Sigmoid colon (tissue), 7 donors: Measurements from ENCODE around the gene CENPP. TPM values are rescaled to one million over a fixed set of nuclear protein-coding genes. Genes with fewer than 3 reads are reported as not detected.

Experiments used
- DNase-seq: peaks from one replicate; pipeline ENCODE4 v3.0.0-alpha.2; 2019
- H3K27ac ChIP-seq, 4 donors: fragments of 200-600 bp; sonication (generic); one replicate each; pipeline ENCODE4 v1.5.1; 2016 to 2019; ENCODE audit warnings: mild to moderate bottlenecking in 1 of 4
- H3K27me3 ChIP-seq, 3 donors: fragments of 200-600 bp; sonication (generic); one replicate each; pipeline ENCODE4 v1.5.1; 2019; ENCODE audit warnings: mild to moderate bottlenecking in 1 of 3
- H3K36me3 ChIP-seq, 4 donors: fragments of 200-600 bp; sonication (generic); one replicate each; pipeline ENCODE4 v1.5.1; 2016 to 2019
- H3K4me1 ChIP-seq, 4 donors: fragments of 200-600 bp; sonication (generic); one replicate each; pipeline ENCODE4 v1.5.1; 2017 to 2019
- H3K4me3 ChIP-seq, 4 donors: fragments of 200-600 bp; sonication (generic); one replicate each; pipeline ENCODE4 v1.5.1; 2017 to 2019; ENCODE audit warnings: mild to moderate bottlenecking in 2 of 4, moderate library complexity in 1 of 4
- H3K9me3 ChIP-seq, 4 donors: fragments of 200-600 bp in 3 of 4; sonication (generic) in 3 of 4; one replicate each; pipeline versions ENCODE4 v1.5.1 to v1.6.1; 2013 to 2019
- EP300 ChIP-seq, 4 donors: sonication (generic); formaldehyde crosslinking; IDR thresholded peaks; one replicate each; pipeline ENCODE4 v1.6.1; 2017; ENCODE audit warnings: antibody characterized with exemption in 4 of 4
- POLR2A ChIP-seq, 2 donors: fragments of 450-650 bp; IDR thresholded peaks; one replicate each; pipeline ENCODE4 v1.6.1; 2016; ENCODE audit warnings: antibody characterized with exemption in 2 of 2, mild to moderate bottlenecking in 2 of 2, moderate library complexity in 2 of 2
- POLR2AphosphoS5 ChIP-seq, 4 donors: sonication (generic); formaldehyde crosslinking; IDR thresholded peaks; one replicate each; pipeline ENCODE4 v1.6.1; 2017; ENCODE audit warnings: antibody characterized with exemption in 4 of 4
- WGBS, 2 donors: extraction: QIAGEN DNeasy Blood & Tissue Kit; methylation state at CpG; one replicate each; pipeline ENCODE4 v1.1.7; 2013; 5-methylcytosine and 5-hydroxymethylcytosine counted together
- intact Hi-C: fragments of 100-400 bp; cut with DNase I; formaldehyde crosslinking; loops from one replicate; pipeline ENCODE4 v1.15.1; 2023
- polyA plus RNA-seq, 3 donors: library from polyadenylated mRNA; stranded (reverse); fragments of 200-250 nt; gene quantifications; one replicate each; pipeline ENCODE4 v1.2.3, GENCODE V29; 2013
- total RNA-seq, 4 donors: library from RNA; depleted of rRNA; stranded (reverse); fragments of >200 nt; gene quantifications; one replicate each; pipeline ENCODE4 v1.1.0, GENCODE V29; 2016
- TF ChIP-seq, protein P1 (sequence below), 4 experiments: fragments of 450-650 bp in 3 of 4; fragments of 200-600 bp in 1 of 4; IDR thresholded peaks; one replicate each; pipeline ENCODE4 v1.5.1; 2016 to 2019; ENCODE audit warnings: antibody characterized with exemption in 4 of 4, mild to moderate bottlenecking in 3 of 4, moderate library complexity in 2 of 4
- donor health status: healthy with polysubstance abuse.
- donor health status: Bipolar disorder and iron deficiency.
- donor health status: healthy.

The CENPP gene
- total and polyA plus RNA-seq, 7 donors, result 0.60 to 11.9 (median 2.4) TPM

- no peak for TF ChIP-seq POLR2A (IDR thresholded peaks at IDR 0.05)
- TF ChIP-seq, protein P1, sequence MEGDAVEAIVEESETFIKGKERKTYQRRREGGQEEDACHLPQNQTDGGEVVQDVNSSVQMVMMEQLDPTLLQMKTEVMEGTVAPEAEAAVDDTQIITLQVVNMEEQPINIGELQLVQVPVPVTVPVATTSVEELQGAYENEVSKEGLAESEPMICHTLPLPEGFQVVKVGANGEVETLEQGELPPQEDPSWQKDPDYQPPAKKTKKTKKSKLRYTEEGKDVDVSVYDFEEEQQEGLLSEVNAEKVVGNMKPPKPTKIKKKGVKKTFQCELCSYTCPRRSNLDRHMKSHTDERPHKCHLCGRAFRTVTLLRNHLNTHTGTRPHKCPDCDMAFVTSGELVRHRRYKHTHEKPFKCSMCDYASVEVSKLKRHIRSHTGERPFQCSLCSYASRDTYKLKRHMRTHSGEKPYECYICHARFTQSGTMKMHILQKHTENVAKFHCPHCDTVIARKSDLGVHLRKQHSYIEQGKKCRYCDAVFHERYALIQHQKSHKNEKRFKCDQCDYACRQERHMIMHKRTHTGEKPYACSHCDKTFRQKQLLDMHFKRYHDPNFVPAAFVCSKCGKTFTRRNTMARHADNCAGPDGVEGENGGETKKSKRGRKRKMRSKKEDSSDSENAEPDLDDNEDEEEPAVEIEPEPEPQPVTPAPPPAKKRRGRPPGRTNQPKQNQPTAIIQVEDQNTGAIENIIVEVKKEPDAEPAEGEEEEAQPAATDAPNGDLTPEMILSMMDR (IDR thresholded peaks at IDR 0.05), result no peak
- Histone ChIP-seq H3K9me3 (no peaks in the 10 kb centered on the region), H3K4me3 (no peak overlapping the region), H3K36me3 (peaks cover 0 to 15% (median 2%) of the 10 kb centered on the region in 4 donors), H3K27me3 (no peaks in the 10 kb centered on the region), H3K27ac (peak overlapping the region; percentile 3 to 90 (median 80)), H3K4me1 (peaks cover 0 to 64% (median 51%) of the 10 kb centered on the region in 4 donors)
- 89 to 93% methylated on average over 17 of the region's 17 CpGs for WGBS, 2 donors
- peak; percentile 63 for DNase-seq
- intact Hi-C loops, result no loop called here
Measured at GRCh38 chr9:92614763-92615461, 289.2 kb downstream of the CENPP start.

GRCh38 chr9:92615790-92616189 is 290.0 kb downstream of the CENPP start:
- H3K4me3 ChIP-seq, result no peak overlapping the region
- peaks cover 0 to 15% (median 2%) of the 10 kb centered on the region in 4 donors for H3K36me3 ChIP-seq
- no peaks in the 10 kb centered on the region for H3K27me3 ChIP-seq
- intact Hi-C loops, result no loop called here
- peak; percentile 42 for DNase-seq
- peak overlapping the region; percentile 63 to 90 (median 80) for H3K27ac ChIP-seq
- 92 to 94% methylated on average over 13 of the region's 13 CpGs for WGBS, 2 donors
- peaks cover 0 to 73% (median 59%) of the 10 kb centered on the region in 4 donors for H3K4me1 ChIP-seq
- TF ChIP-seq POLR2AphosphoS5 (IDR thresholded peaks at IDR 0.05) (no peak), POLR2A (IDR thresholded peaks at IDR 0.05) (no peak), EP300 (IDR thresholded peaks at IDR 0.05) (no peak)
- TF ChIP-seq, protein P1 (IDR thresholded peaks at IDR 0.05), result no peak
- no peaks in the 10 kb centered on the region for H3K9me3 ChIP-seq

DNA sequence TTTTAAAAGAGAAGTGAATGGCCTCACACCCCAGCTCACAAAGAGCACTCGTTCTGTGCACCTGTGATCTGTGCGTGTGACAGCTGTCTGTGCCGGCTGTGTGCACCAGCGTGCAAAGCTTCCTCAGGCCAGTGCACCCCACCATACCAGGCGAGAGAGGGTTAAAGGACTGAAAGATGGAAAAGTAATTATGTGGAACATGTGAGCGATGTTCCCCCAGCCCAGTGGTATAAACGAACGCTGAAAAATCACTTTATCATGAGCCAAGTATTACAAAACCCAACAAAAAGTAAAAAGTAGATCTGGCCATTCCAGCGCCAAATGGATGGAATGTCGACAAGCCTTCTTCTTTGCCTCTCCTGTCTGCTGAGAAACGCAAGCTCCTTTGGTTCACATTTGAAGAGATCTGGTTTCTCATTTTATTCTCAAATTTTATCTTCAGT is 290.5 kb downstream of the CENPP start:
- Histone ChIP-seq H3K4me1 (peaks cover 0 to 74% (median 59%) of the 10 kb centered on the region in 4 donors), H3K27me3 (no peaks in the 10 kb centered on the region), H3K27ac (peak overlapping the region; percentile 63 to 90 (median 80)), H3K36me3 (peaks cover 0 to 15% (median 2%) of the 10 kb centered on the region in 4 donors), H3K4me3 (peak overlapping the region in 3 of 4 donors; percentile 0 to 19 (median 11)), H3K9me3 (no peaks in the 10 kb centered on the region)
- 78 to 89% methylated on average over 11 of the region's 11 CpGs for WGBS, 2 donors
- TF ChIP-seq, protein P1 (IDR thresholded peaks at IDR 0.05), result no peak
- TF ChIP-seq POLR2AphosphoS5 (IDR thresholded peaks at IDR 0.05), result peak in 1 of 4 donors; percentile 42
- intact Hi-C loops, result no loop called here
- DNase-seq, result peak; percentile 67

DNA sequence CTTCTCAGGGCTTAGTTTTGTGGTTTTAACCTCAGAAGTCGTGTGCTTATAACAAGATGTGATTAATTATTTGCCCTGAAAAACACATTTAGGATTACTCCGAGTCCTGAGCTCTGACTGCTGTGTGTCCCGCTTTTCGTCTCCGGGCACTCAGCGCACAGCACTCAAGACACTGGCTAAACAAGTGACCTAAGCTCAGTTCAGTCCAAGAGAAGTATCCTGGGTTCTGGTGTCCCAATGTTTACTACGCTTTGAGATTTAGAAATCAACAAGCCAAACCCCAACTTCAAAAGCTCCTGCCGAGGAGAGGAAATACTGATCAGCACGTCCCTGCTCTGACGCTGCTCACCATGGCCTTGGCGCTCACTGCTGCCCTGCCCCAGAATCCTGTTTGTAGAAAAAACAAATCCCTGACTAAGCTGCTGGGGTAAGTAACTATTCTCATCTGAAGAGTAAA is 290.9 kb downstream of the CENPP start:
- Histone ChIP-seq H3K4me1 (peaks cover 0 to 74% (median 57%) of the 10 kb centered on the region in 4 donors), H3K9me3 (no peaks in the 10 kb centered on the region), H3K36me3 (peaks cover 0 to 15% (median 2%) of the 10 kb centered on the region in 4 donors), H3K27ac (peak overlapping the region; percentile 63 to 90 (median 80)), H3K27me3 (no peaks in the 10 kb centered on the region), H3K4me3 (peak overlapping the region in 3 of 4 donors; percentile 0 to 19 (median 11))
- TF ChIP-seq EP300 (IDR thresholded peaks at IDR 0.05) (no peak), POLR2A (IDR thresholded peaks at IDR 0.05) (no peak), POLR2AphosphoS5 (IDR thresholded peaks at IDR 0.05) (peak in 2 of 4 donors; percentile 7)
- TF ChIP-seq, protein P1 (IDR thresholded peaks at IDR 0.05), result no peak
- intact Hi-C loops, result no loop called here
- 79 to 83% methylated on average over 11 of the region's 11 CpGs for WGBS, 2 donors
- DNase-seq, result peak; percentile 78
